ENCODE results near the gene POLG.

Gene POLG

GRCh38 chr15:89327113-89327512 lies 7.5 kb downstream of the POLG start (continued):
- TF ChIP-seq ZNF280D (tag by site-specific recombination; IDR thresholded peaks at IDR 0.05), result no peak
- no peak for TF ChIP-seq ZNF302 (tag by site-specific recombination; IDR thresholded peaks at IDR 0.05; ENCODE audit: low read depth)
- no peak for TF ChIP-seq ZSCAN16 (tag by site-specific recombination; IDR thresholded peaks at IDR 0.05)
- no peak for TF ChIP-seq ZNF530 (tag by site-specific recombination; IDR thresholded peaks at IDR 0.05; ENCODE audit: low read depth)
- no peak for TF ChIP-seq ZNF776 (tag by site-specific recombination; IDR thresholded peaks at IDR 0.05; ENCODE audit: borderline replicate concordance)
- TF ChIP-seq ZNF350 (tag by site-specific recombination; IDR thresholded peaks at IDR 0.05), result no peak
- TF ChIP-seq SP7 (tag by site-specific recombination; IDR thresholded peaks at IDR 0.05), result no peak
- TF ChIP-seq ZNF354C (tag by site-specific recombination; IDR thresholded peaks at IDR 0.05; ENCODE audit: borderline replicate concordance, low read depth), result no peak
- no peak for TF ChIP-seq ZBTB11 (tag by site-specific recombination; conservative IDR thresholded peaks at IDR 0.05; ENCODE audit: low read depth)
- no peak for TF ChIP-seq ZNF138 (tag by site-specific recombination; IDR thresholded peaks at IDR 0.05; ENCODE audit: borderline replicate concordance)

GRCh38 chr15:89326316-89326715 lies 8.3 kb downstream of the POLG start:
- Histone ChIP-seq H3K4me1 (ENCODE audit: control insufficient read depth, insufficient read depth, low read length) (no peaks in the 10 kb centered on the region), H3K27ac (ENCODE audit: extremely low read depth, low read depth, low read length) (no peak overlapping the region), H3K4me3 (ENCODE audit: low read depth, low read length) (no peak overlapping the region), H3K36me3 (ENCODE audit: control insufficient read depth in 2 of 2, insufficient read depth in 1 of 2, low read length in 2 of 2) (peaks cover 83 to 100% of the 10 kb centered on the region in 2 experiments), H3K9me3 (ENCODE audit: control insufficient read depth, insufficient read depth, low read depth, low read length) (no peaks in the 10 kb centered on the region)
- CTCF ChIA-PET, result interaction anchor here (0.8 to 2.6 kb wide), 3 partner anchors 31 to 116 kb away, joined by 3 to 12 read pairs (median 3); no protein-coding TSS in a partner anchor
- POLR2A ChIA-PET, result interaction anchor here (0.5 to 1.9 kb wide), 3 partner anchors 8 to 278 kb away, joined by 3 to 7 read pairs (median 4); partner anchors contain the start of gene POLG
- no peak for TF ChIP-seq PRDM1 (tag by site-specific recombination; IDR thresholded peaks at IDR 0.05)
- TF ChIP-seq ZBTB44 (tag by site-specific recombination; IDR thresholded peaks at IDR 0.05), result no peak
- no peak for TF ChIP-seq GFI1B (tag by site-specific recombination; IDR thresholded peaks at IDR 0.05)
- TF ChIP-seq ZNF132 (tag by site-specific recombination; IDR thresholded peaks at IDR 0.05; ENCODE audit: borderline replicate concordance), result no peak
- no peak for TF ChIP-seq ZNF76 (tag by site-specific recombination; IDR thresholded peaks at IDR 0.05; ENCODE audit: borderline replicate concordance, low read depth)
- no peak for TF ChIP-seq ZNF529 (tag by site-specific recombination; IDR thresholded peaks at IDR 0.05; ENCODE audit: insufficient replicate concordance)
- TF ChIP-seq ZNF398 (tag by site-specific recombination; IDR thresholded peaks at IDR 0.05), result no peak
- no peak for TF ChIP-seq TCF7L2 (IDR thresholded peaks at IDR 0.05; ENCODE audit: borderline replicate concordance, low read depth, low read length)
- TF ChIP-seq ZNF391 (tag by site-specific recombination; IDR thresholded peaks at IDR 0.05; ENCODE audit: borderline replicate concordance, low read depth), result no peak
- no peak for TF ChIP-seq ZNF2 (tag by site-specific recombination; IDR thresholded peaks at IDR 0.05)
- no peak for TF ChIP-seq ZNF155 (tag by site-specific recombination; IDR thresholded peaks at IDR 0.05)
- no peak for TF ChIP-seq ZNF114 (tag by site-specific recombination; IDR thresholded peaks at IDR 0.05)
- no peak for TF ChIP-seq KLF8 (tag by site-specific recombination; IDR thresholded peaks at IDR 0.05)
- TF ChIP-seq ZBTB26 (tag by site-specific recombination; optimal IDR thresholded peaks at IDR 0.05), result no peak
- TF ChIP-seq ZSCAN30 (tag by site-specific recombination; IDR thresholded peaks at IDR 0.05), result no peak
- TF ChIP-seq HOXD13 (CRISPR knock-in tag; IDR thresholded peaks at IDR 0.05; ENCODE audit: borderline replicate concordance), result no peak
